Gastroesophageal sphincter (tissue), 3 donors: ENCODE results near the gene SAMM50.

Experiments
- CTCF ChIP-seq, 4 experiments: fragments of 200-600 bp in 2 of 4; fragments of 450-650 bp in 2 of 4; sonication (generic) in 1 of 4; IDR thresholded peaks; one replicate each; pipeline ENCODE4 v1.5.1; 2017 to 2019; ENCODE audit warnings: antibody characterized with exemption in 4 of 4, mild to moderate bottlenecking in 2 of 4, moderate library complexity in 2 of 4
- EP300 ChIP-seq: sonication (generic); formaldehyde crosslinking; IDR thresholded peaks from one replicate; pipeline ENCODE4 v1.6.1; 2017; ENCODE audit warnings: antibody characterized with exemption, mild to moderate bottlenecking
- POLR2AphosphoS5 ChIP-seq: sonication (generic); formaldehyde crosslinking; IDR thresholded peaks from one replicate; pipeline ENCODE4 v1.6.1; 2017; ENCODE audit warnings: antibody characterized with exemption

- no peak for TF ChIP-seq POLR2AphosphoS5
- peak; percentile 86 to 98 (median 95) for TF ChIP-seq CTCF (IDR thresholded peaks at IDR 0.05)
- TF ChIP-seq EP300 = no peak
Measured at GRCh38 chr22:43993072-43993760, 38.0 kb downstream of the SAMM50 start.
